A549 (cell line): ENCODE measurements around the gene ARGLU1. TPM values are rescaled to one million over a fixed set of nuclear protein-coding genes. Genes with fewer than 3 reads are reported as not detected.

Source experiments
- ATAC-seq, 2 experiments: fragments of 200-7000 bp in 1 of 2; fragments of >200 bp in 1 of 2; cut with Nextera tagmentation in 1 of 2; cut with Tn5 transposase in 1 of 2; 3 replicates each; pipeline versions ENCODE4 v1.8.0 to v1.9.1; 2018 to 2020; ENCODE audit warnings: mild to moderate bottlenecking in 1 of 2, moderate library complexity in 1 of 2
- CTCF ChIA-PET: fragments of 300-600 bp; sonication (Branson Sonifier 250); formaldehyde crosslinking; extraction: SDS; loops from one replicate; lab custom pipeline; 2021; ENCODE audit warnings: antibody characterized with exemption, inconsistent platforms; lab: Yijun Ruan, JAX
- POLR2A ChIA-PET: fragments of 350-600 bp; formaldehyde crosslinking; extraction: SDS; loops from one replicate; lab custom pipeline; 2021; ENCODE audit warnings: antibody characterized with exemption, inconsistent platforms; lab: Yijun Ruan, JAX
- DNase-seq, 2 experiments: peaks; one replicate each; pipeline versions ENCODE4 v3.0.0 to v3.0.0-alpha.2; 2011 to 2016; ENCODE audit warnings: low read depth in 1 of 2, low spot score in 1 of 2
- FAIRE-seq: peaks from 2 replicates; lab custom pipeline; 2011; peaks lifted over from hg19 to GRCh38; lab: Jason Lieb, UNC
- H3K27ac ChIP-seq, 2 experiments: fragments of >200 bp; sonication (Bioruptor Twin); formaldehyde crosslinking; 3 replicates each; pipeline ENCODE4 v1.5.1; 2016 to 2017
- H3K4me1 ChIP-seq: fragments of >200 bp; sonication (Bioruptor Twin); formaldehyde crosslinking; 3 replicates; pipeline ENCODE4 v1.6.1; 2016
- H3K4me2 ChIP-seq: fragments of >200 bp; sonication (Bioruptor Twin); formaldehyde crosslinking; 3 replicates; pipeline ENCODE4 v1.6.1; 2016
- H3K4me3 ChIP-seq: fragments of >200 bp; sonication (Bioruptor Twin); formaldehyde crosslinking; 3 replicates; pipeline ENCODE4 v1.5.1; 2016
- H3K9me3 ChIP-seq: fragments of >200 bp; sonication (Bioruptor Twin); formaldehyde crosslinking; 3 replicates; pipeline ENCODE4 v1.6.1; 2016
- BHLHE40 ChIP-seq: IDR thresholded peaks from 2 replicates; pipeline ENCODE4 v1.6.1; 2012; ENCODE audit warnings: low read depth, low read length, inconsistent platforms
- CBX2 ChIP-seq: fragments of 200-600 bp; sonication (generic); IDR thresholded peaks from 2 replicates; pipeline ENCODE4 v1.6.1; 2016; ENCODE audit warnings: low read depth, mild to moderate bottlenecking, borderline replicate concordance
- CEBPB ChIP-seq, 2 experiments: fragments of >200 bp in 1 of 2; sonication (Bioruptor Twin) in 1 of 2; formaldehyde crosslinking in 1 of 2; IDR thresholded peaks; 2 replicates each; pipeline ENCODE4 v1.6.1; 2012 to 2016
- CHD2 ChIP-seq: fragments of 150-350 bp; IDR thresholded peaks from 2 replicates; pipeline ENCODE4 v1.6.1; 2014; ENCODE audit warnings: low read length; ENCODE audit not compliant: partially characterized antibody
- EHF ChIP-seq: fragments of 250-450 bp; sonication (Bioruptor Pico); IDR thresholded peaks from 2 replicates; pipeline ENCODE4 v1.5.0; 2020; ENCODE audit warnings: mild to moderate bottlenecking
- EP300 ChIP-seq, 2 experiments: fragments of >200 bp; sonication (Bioruptor Twin); formaldehyde crosslinking; IDR thresholded peaks; 2 replicates in 1 of 2; 3 replicates in 1 of 2; pipeline ENCODE4 v1.6.1; 2016 to 2017
- ESRRA ChIP-seq: fragments of 150-350 bp; IDR thresholded peaks from 2 replicates; pipeline ENCODE4 v1.6.1; 2014; ENCODE audit warnings: mild to moderate bottlenecking, low read length, borderline replicate concordance
- FOSB ChIP-seq: fragments of 250-450 bp; sonication (Bioruptor Pico); IDR thresholded peaks from 2 replicates; pipeline ENCODE4 v1.5.0; 2020; ENCODE audit warnings: mild to moderate bottlenecking, moderate library complexity
- FOSL2 ChIP-seq, 2 experiments: fragments of 450-650 bp in 1 of 2; fragments of >200 bp in 1 of 2; sonication (Bioruptor Twin) in 1 of 2; formaldehyde crosslinking; IDR thresholded peaks; 2 replicates each; pipeline versions ENCODE4 v1.5.0 to v1.6.1; 2016 to 2020; ENCODE audit warnings: mild to moderate bottlenecking in 1 of 2, moderate library complexity in 1 of 2
- FOXS1 ChIP-seq: fragments of 250-450 bp; sonication (Bioruptor Pico); IDR thresholded peaks from 2 replicates; pipeline ENCODE4 v1.5.0; 2020; ENCODE audit warnings: mild to moderate bottlenecking, moderate library complexity
- HOXB13 ChIP-seq: fragments of 250-450 bp; sonication (Bioruptor Pico); IDR thresholded peaks from 2 replicates; pipeline ENCODE4 v1.5.0; 2020; ENCODE audit warnings: low read depth, mild to moderate bottlenecking, moderate library complexity
- KDM1A ChIP-seq: fragments of 200-600 bp; sonication (generic); IDR thresholded peaks from 2 replicates; pipeline ENCODE4 v1.6.1; 2016; ENCODE audit warnings: low read depth, mild to moderate bottlenecking
- KDM5A ChIP-seq: fragments of 200-600 bp; sonication (generic); IDR thresholded peaks from 2 replicates; pipeline ENCODE4 v1.6.1; 2016; ENCODE audit warnings: antibody characterized with exemption, mild to moderate bottlenecking
- MAFK ChIP-seq: fragments of 450-650 bp; IDR thresholded peaks from 2 replicates; pipeline ENCODE4 v1.6.1; 2014; ENCODE audit not compliant: partially characterized antibody
- MYC ChIP-seq: IDR thresholded peaks from 2 replicates; pipeline ENCODE4 v1.6.1; 2012; ENCODE audit warnings: mild to moderate bottlenecking, inconsistent platforms, low read length, improper control_type of control experiment, borderline replicate concordance
- NFE2L2 ChIP-seq: fragments of 150-350 bp; conservative IDR thresholded peaks from 2 replicates; pipeline ENCODE4 v1.6.1; 2014; ENCODE audit warnings: low read length
- NR3C1 ChIP-seq: fragments of >200 bp; sonication (Bioruptor Twin); formaldehyde crosslinking; IDR thresholded peaks from 3 replicates; pipeline ENCODE4 v1.6.1; 2017
- POLR2A ChIP-seq: IDR thresholded peaks from 2 replicates; pipeline ENCODE4 v1.6.1; 2012; ENCODE audit warnings: mild to moderate bottlenecking, low read length
- RCOR1 ChIP-seq: fragments of 150-350 bp; IDR thresholded peaks from 2 replicates; pipeline ENCODE4 v1.6.1; 2014; ENCODE audit warnings: antibody characterized with exemption, low read length, low read depth
- RNF2 ChIP-seq: fragments of 200-600 bp; sonication (generic); IDR thresholded peaks from 2 replicates; pipeline ENCODE4 v1.6.1; 2016; ENCODE audit warnings: low read depth, mild to moderate bottlenecking, antibody characterized with exemption, moderate library complexity, borderline replicate concordance
- ZC3H11A ChIP-seq: fragments of 450-650 bp; IDR thresholded peaks from 2 replicates; pipeline ENCODE4 v1.6.1; 2014; ENCODE audit warnings: antibody characterized with exemption, mild to moderate bottlenecking
- WGBS: methylation state at CpG from one replicate; pipeline ENCODE4 v1.1.6; 2017; ENCODE audit errors: missing lambda C conversion rate; 5-methylcytosine and 5-hydroxymethylcytosine counted together
- polyA plus RNA-seq, 4 experiments: library from polyadenylated mRNA; depleted of rRNA in 3 of 4; stranded (reverse); fragments of >200 nt; fragmentation: RNase III in 1 of 4; extraction: RNeasy Plus Mini Kit Qiagen cat#74134 plus additional on column Dnase treatment in 1 of 4; gene quantifications; 2 replicates in 3 of 4; 3 replicates in 1 of 4; pipeline ENCODE4 v1.2.3, GENCODE V29; 2011 to 2017
- TF ChIP-seq, protein P1 (sequence below): IDR thresholded peaks from 2 replicates; pipeline ENCODE4 v1.6.1; 2012
- TF ChIP-seq, protein P2 (sequence below): IDR thresholded peaks from 2 replicates; pipeline ENCODE4 v1.6.1; 2012
- TF ChIP-seq, protein P3 (sequence below): fragments of 250-450 bp; sonication (Bioruptor Pico); IDR thresholded peaks from 2 replicates; pipeline ENCODE4 v1.5.0; 2021; ENCODE audit warnings: mild to moderate bottlenecking, moderate library complexity, borderline replicate concordance
- TF ChIP-seq, protein P4 (sequence below): fragments of 450-650 bp; IDR thresholded peaks from 2 replicates; pipeline ENCODE4 v1.6.1; 2014; ENCODE audit warnings: antibody characterized with exemption
- TF ChIP-seq, protein P5 (sequence below): fragments of >200 bp; sonication (Bioruptor Twin); formaldehyde crosslinking; IDR thresholded peaks from 3 replicates; pipeline ENCODE4 v1.5.1; 2016
- TF ChIP-seq, protein P6 (sequence below): fragments of >200 bp; sonication (Bioruptor Twin); formaldehyde crosslinking; IDR thresholded peaks from 2 replicates; pipeline ENCODE4 v1.6.1; 2016

Gene ARGLU1
- polyA plus RNA-seq, 2 of the 4 experiments (the other 2 are of a cell fraction) = 67.2 to 137 TPM

DNA sequence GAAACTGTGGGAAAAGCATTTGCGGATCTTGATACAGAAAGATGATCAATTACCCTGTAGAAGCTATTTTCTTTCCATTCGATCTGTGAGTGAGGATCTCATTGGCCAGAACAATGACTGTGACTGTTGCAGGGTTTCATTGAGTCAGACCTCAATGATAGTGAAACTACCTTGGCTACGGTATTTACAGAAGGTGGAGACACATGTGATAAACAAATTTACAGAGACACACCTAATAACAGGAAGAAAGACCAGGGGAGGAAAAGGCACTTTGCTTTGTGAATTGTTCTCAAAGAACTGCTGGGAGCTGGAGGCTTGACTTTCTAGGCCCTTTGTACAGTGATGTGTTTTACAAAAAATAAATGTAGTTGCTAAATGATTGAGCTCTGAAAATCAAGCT is 19.9 kb upstream of the ARGLU1 start:
- FAIRE-seq = no peak
- no peak for DNase-seq
- H3K4me2 ChIP-seq = no peak overlapping the region
- ChIA-PET POLR2A (no interaction called here), CTCF (interaction anchor here (1.0 kb wide), 1 partner anchor 11 kb away, joined by 5 read pairs; no protein-coding TSS in a partner anchor)
- H3K9me3 ChIP-seq = no peaks in the 10 kb centered on the region
- WGBS = 11% methylated on average over 3 of the region's 3 CpGs
- no peaks in the 10 kb centered on the region for H3K4me1 ChIP-seq
- TF ChIP-seq FOSB (CRISPR knock-in tag) = no peak
- TF ChIP-seq, protein P1, sequence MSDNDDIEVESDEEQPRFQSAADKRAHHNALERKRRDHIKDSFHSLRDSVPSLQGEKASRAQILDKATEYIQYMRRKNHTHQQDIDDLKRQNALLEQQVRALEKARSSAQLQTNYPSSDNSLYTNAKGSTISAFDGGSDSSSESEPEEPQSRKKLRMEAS = no peak
- TF ChIP-seq CEBPB (IDR thresholded peaks at IDR 0.05) = no peak
- TF ChIP-seq, protein P2, sequence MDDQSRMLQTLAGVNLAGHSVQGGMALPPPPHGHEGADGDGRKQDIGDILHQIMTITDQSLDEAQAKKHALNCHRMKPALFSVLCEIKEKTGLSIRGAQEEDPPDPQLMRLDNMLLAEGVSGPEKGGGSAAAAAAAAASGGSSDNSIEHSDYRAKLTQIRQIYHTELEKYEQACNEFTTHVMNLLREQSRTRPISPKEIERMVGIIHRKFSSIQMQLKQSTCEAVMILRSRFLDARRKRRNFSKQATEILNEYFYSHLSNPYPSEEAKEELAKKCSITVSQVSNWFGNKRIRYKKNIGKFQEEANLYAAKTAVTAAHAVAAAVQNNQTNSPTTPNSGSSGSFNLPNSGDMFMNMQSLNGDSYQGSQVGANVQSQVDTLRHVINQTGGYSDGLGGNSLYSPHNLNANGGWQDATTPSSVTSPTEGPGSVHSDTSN = no peak
- no peak for TF ChIP-seq KDM5A
- TF ChIP-seq, protein P3, sequence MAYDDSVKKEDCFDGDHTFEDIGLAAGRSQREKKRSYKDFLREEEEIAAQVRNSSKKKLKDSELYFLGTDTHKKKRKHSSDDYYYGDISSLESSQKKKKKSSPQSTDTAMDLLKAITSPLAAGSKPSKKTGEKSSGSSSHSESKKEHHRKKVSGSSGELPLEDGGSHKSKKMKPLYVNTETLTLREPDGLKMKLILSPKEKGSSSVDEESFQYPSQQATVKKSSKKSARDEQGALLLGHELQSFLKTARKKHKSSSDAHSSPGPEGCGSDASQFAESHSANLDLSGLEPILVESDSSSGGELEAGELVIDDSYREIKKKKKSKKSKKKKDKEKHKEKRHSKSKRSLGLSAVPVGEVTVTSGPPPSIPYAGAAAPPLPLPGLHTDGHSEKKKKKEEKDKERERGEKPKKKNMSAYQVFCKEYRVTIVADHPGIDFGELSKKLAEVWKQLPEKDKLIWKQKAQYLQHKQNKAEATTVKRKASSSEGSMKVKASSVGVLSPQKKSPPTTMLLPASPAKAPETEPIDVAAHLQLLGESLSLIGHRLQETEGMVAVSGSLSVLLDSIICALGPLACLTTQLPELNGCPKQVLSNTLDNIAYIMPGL (CRISPR knock-in tag) = no peak
- TF ChIP-seq, protein P4, sequence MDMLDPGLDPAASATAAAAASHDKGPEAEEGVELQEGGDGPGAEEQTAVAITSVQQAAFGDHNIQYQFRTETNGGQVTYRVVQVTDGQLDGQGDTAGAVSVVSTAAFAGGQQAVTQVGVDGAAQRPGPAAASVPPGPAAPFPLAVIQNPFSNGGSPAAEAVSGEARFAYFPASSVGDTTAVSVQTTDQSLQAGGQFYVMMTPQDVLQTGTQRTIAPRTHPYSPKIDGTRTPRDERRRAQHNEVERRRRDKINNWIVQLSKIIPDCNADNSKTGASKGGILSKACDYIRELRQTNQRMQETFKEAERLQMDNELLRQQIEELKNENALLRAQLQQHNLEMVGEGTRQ = no peak
- no peak for TF ChIP-seq RNF2
- TF ChIP-seq HOXB13 (CRISPR knock-in tag) = no peak
- TF ChIP-seq MAFK = no peak
- no peak for TF ChIP-seq POLR2A
- H3K4me3 ChIP-seq = no peak overlapping the region
- no peak for ATAC-seq
- H3K27ac ChIP-seq = no peak overlapping the region

DNA sequence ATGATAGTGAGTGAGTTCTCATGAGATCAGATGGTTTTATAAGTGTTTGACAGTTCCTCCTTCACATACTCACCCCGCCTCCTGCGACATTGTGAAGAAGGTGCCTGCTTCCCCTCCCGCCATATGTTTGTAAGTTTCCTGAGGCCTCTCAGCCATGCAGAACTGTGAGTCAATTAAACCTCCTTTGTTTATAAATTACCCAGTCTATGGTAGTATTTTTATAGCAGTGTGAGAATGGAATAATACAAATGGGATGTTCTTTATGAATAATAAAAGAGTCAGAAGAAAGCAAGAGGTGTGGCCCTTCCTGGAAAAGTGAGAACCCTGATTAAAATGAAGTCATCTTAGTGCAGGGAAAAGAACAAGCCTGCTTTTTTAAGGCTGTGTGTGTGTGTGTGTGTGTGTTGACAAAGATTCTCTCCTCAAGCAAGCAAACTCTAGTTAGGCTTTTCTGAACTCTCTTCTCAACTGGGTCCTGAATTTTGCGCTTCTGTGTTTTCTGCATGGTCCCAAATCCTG is 18.8 kb upstream of the ARGLU1 start:
- ATAC-seq (no peak), DNase-seq (no peak), FAIRE-seq (no peak)
- Histone ChIP-seq H3K27ac (no peak overlapping the region), H3K4me2 (no peak overlapping the region), H3K4me3 (no peak overlapping the region), H3K4me1 (no peaks in the 10 kb centered on the region), H3K9me3 (no peaks in the 10 kb centered on the region)
- TF ChIP-seq, protein P5, sequence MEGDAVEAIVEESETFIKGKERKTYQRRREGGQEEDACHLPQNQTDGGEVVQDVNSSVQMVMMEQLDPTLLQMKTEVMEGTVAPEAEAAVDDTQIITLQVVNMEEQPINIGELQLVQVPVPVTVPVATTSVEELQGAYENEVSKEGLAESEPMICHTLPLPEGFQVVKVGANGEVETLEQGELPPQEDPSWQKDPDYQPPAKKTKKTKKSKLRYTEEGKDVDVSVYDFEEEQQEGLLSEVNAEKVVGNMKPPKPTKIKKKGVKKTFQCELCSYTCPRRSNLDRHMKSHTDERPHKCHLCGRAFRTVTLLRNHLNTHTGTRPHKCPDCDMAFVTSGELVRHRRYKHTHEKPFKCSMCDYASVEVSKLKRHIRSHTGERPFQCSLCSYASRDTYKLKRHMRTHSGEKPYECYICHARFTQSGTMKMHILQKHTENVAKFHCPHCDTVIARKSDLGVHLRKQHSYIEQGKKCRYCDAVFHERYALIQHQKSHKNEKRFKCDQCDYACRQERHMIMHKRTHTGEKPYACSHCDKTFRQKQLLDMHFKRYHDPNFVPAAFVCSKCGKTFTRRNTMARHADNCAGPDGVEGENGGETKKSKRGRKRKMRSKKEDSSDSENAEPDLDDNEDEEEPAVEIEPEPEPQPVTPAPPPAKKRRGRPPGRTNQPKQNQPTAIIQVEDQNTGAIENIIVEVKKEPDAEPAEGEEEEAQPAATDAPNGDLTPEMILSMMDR = no peak
- no peak for TF ChIP-seq FOXS1
- ChIA-PET CTCF (interaction anchor here (1.0 kb wide), 1 partner anchor 10 kb away, joined by 5 read pairs; no protein-coding TSS in a partner anchor), POLR2A (no interaction called here)
- 77% methylated on average over 4 of the region's 4 CpGs for WGBS

DNA sequence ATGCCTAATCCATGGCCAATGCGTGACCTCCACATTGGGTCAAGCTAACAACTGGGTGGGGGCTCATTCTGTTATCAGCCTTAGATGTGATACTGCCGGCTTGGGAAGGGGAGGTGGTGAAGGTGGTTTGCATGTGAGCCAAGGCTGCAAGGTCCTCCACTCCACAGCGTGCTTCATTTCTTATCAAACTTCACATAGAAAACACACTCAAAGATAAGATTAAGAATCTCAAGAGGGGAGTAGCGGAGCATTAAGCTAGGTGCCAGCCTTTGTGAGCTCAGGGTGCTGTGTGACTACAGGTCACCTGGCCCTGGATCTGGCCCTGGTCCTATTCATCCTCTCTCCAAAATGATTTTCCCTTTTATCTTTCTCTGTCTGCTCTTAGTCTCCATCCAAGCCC is 13.3 kb upstream of the ARGLU1 start:
- WGBS = 13% methylated on average over 2 of the region's 4 CpGs
- CTCF ChIA-PET = no interaction called here
- ATAC-seq = no peak
- DNase-seq = no peak
- no peak overlapping the region for H3K4me2 ChIP-seq
- no peak for FAIRE-seq
- POLR2A ChIA-PET = no interaction called here
- H3K27ac ChIP-seq = no peak overlapping the region
- TF ChIP-seq MAFK (no peak), ESRRA (no peak), FOXS1 (no peak), NFE2L2 (no peak), BHLHE40 (no peak), KDM5A (no peak), NR3C1 (no peak), KDM1A (no peak), EHF (CRISPR knock-in tag) (no peak), RCOR1 (no peak), FOSL2 (IDR thresholded peaks at IDR 0.05) (no peak), FOSL2 (CRISPR knock-in tag; IDR thresholded peaks at IDR 0.05) (no peak), EP300 (IDR thresholded peaks at IDR 0.05) (no peak), CBX2 (no peak), ZC3H11A (no peak), MYC (no peak), CHD2 (no peak)
- TF ChIP-seq, protein P6, sequence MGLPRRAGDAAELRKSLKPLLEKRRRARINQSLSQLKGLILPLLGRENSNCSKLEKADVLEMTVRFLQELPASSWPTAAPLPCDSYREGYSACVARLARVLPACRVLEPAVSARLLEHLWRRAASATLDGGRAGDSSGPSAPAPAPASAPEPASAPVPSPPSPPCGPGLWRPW = no peak
- H3K9me3 ChIP-seq = no peaks in the 10 kb centered on the region
- H3K4me3 ChIP-seq = no peak overlapping the region
- H3K4me1 ChIP-seq = no peaks in the 10 kb centered on the region
